WTC11 (cell line): Measurements from ENCODE around the gene RBMS1. TPM values are rescaled to one million over a fixed set of nuclear protein-coding genes. Genes with fewer than 3 reads are reported as not detected.

ENCODE experiments used
- ATAC-seq: fragments of 200-7000 bp; cut with Tn5 transposase; 2 replicates; pipeline ENCODE4 v1.10.0; 2021; ENCODE audit warnings: mild to moderate bottlenecking, moderate library complexity
- CTCF ChIA-PET: fragments of 300-600 bp; sonication (Branson Sonifier 250); formaldehyde crosslinking; loops from one replicate; lab custom pipeline; 2021; ENCODE audit warnings: antibody characterized with exemption; lab: Charles Lee
- POLR2A ChIA-PET: fragments of 350-600 bp; sonication (Branson Sonifier 250); formaldehyde crosslinking; loops from one replicate; lab custom pipeline; 2021; ENCODE audit warnings: antibody characterized with exemption; lab: Charles Lee
- DNase-seq: peaks from one replicate; pipeline ENCODE4 v3.0.0; 2021; ENCODE audit warnings: low spot score
- H3K27ac Mint-ChIP-seq: 2 replicates; pipeline ENCODE4 v1.8.0; 2021; ENCODE audit warnings: mixed read lengths
- H3K27me3 Mint-ChIP-seq: 2 replicates; pipeline ENCODE4 v1.8.0; 2021; ENCODE audit warnings: low read depth, mild to moderate bottlenecking, moderate library complexity, mixed read lengths
- H3K36me3 Mint-ChIP-seq: 2 replicates; pipeline ENCODE4 v1.8.0; 2021; ENCODE audit warnings: mixed read lengths
- H3K4me1 Mint-ChIP-seq: 2 replicates; pipeline ENCODE4 v1.8.0; 2022; ENCODE audit warnings: mixed read lengths
- H3K4me3 Mint-ChIP-seq: 2 replicates; pipeline ENCODE4 v1.8.0; 2021; ENCODE audit warnings: mild to moderate bottlenecking, moderate library complexity, mixed read lengths
- H3K9me3 Mint-ChIP-seq: 2 replicates; pipeline ENCODE4 v1.8.0; 2021; ENCODE audit warnings: mixed read lengths
- ATF1 ChIP-seq: sonication (generic); formaldehyde crosslinking; IDR thresholded peaks from 2 replicates; pipeline ENCODE4 v1.8.1; 2023; ENCODE audit warnings: mild to moderate bottlenecking, moderate library complexity, missing genetic modification reagents
- E2F4 ChIP-seq: sonication (generic); formaldehyde crosslinking; IDR thresholded peaks from 2 replicates; pipeline ENCODE4 v1.8.1; 2022; ENCODE audit warnings: low read depth, mild to moderate bottlenecking, moderate library complexity, missing genetic modification reagents, borderline replicate concordance
- FOXJ3 ChIP-seq: sonication (generic); formaldehyde crosslinking; IDR thresholded peaks from 2 replicates; pipeline ENCODE4 v1.9.0; 2021; ENCODE audit warnings: missing genetic modification reagents, mild to moderate bottlenecking, borderline replicate concordance
- FOXP1 ChIP-seq: sonication (generic); formaldehyde crosslinking; IDR thresholded peaks from 2 replicates; pipeline ENCODE4 v1.8.0; 2022; ENCODE audit warnings: missing genetic modification reagents, mild to moderate bottlenecking, moderate library complexity, borderline replicate concordance
- IRF2 ChIP-seq: sonication (generic); formaldehyde crosslinking; IDR thresholded peaks from 2 replicates; pipeline ENCODE4 v1.8.0; 2022; ENCODE audit warnings: low read depth, missing genetic modification reagents, borderline replicate concordance
- JUN ChIP-seq: sonication (generic); formaldehyde crosslinking; IDR thresholded peaks from 2 replicates; pipeline ENCODE4 v1.8.0; 2023; ENCODE audit warnings: mild to moderate bottlenecking, missing genetic modification reagents
- MLX ChIP-seq: sonication (generic); formaldehyde crosslinking; IDR thresholded peaks from 2 replicates; pipeline ENCODE4 v1.8.1; 2023; ENCODE audit warnings: mild to moderate bottlenecking, missing genetic modification reagents, moderate library complexity
- NFATC4 ChIP-seq: fragments of 250-450 bp; sonication (Bioruptor Pico); IDR thresholded peaks from 2 replicates; pipeline ENCODE4 v1.9.0; 2021; ENCODE audit warnings: mild to moderate bottlenecking
- NR1H2 ChIP-seq: sonication (generic); formaldehyde crosslinking; IDR thresholded peaks from 2 replicates; pipeline ENCODE4 v1.9.0; 2021; ENCODE audit warnings: mild to moderate bottlenecking, moderate library complexity, missing genetic modification reagents
- PRRX2 ChIP-seq: fragments of 250-450 bp; sonication (Bioruptor Pico); IDR thresholded peaks from 2 replicates; pipeline ENCODE4 v1.8.0; 2021; ENCODE audit warnings: mild to moderate bottlenecking
- RELA ChIP-seq: sonication (generic); formaldehyde crosslinking; IDR thresholded peaks from 2 replicates; pipeline ENCODE4 v1.8.1; 2022; ENCODE audit warnings: missing genetic modification reagents, mild to moderate bottlenecking, borderline replicate concordance
- RORB ChIP-seq: fragments of 250-450 bp; sonication (Bioruptor Pico); IDR thresholded peaks from 2 replicates; pipeline ENCODE4 v1.9.0; 2021; ENCODE audit warnings: mild to moderate bottlenecking
- SMAD3 ChIP-seq: sonication (generic); formaldehyde crosslinking; IDR thresholded peaks from 2 replicates; pipeline ENCODE4 v1.8.0; 2022; ENCODE audit warnings: missing genetic modification reagents, mild to moderate bottlenecking, borderline replicate concordance
- SOX15 ChIP-seq: fragments of 250-450 bp; sonication (Bioruptor Pico); IDR thresholded peaks from 2 replicates; pipeline ENCODE4 v1.9.0; 2021; ENCODE audit warnings: mild to moderate bottlenecking
- SP1 ChIP-seq: sonication (generic); formaldehyde crosslinking; conservative IDR thresholded peaks from 2 replicates; pipeline ENCODE4 v1.8.1; 2022; ENCODE audit warnings: missing genetic modification reagents
- TEAD4 ChIP-seq: sonication (generic); formaldehyde crosslinking; IDR thresholded peaks from 2 replicates; pipeline ENCODE4 v1.8.0; 2022; ENCODE audit warnings: mild to moderate bottlenecking, missing genetic modification reagents
- TP53 ChIP-seq: sonication (generic); formaldehyde crosslinking; IDR thresholded peaks from 2 replicates; pipeline ENCODE4 v1.8.1; 2023; ENCODE audit warnings: mild to moderate bottlenecking, missing genetic modification reagents
- USF2 ChIP-seq: sonication (generic); formaldehyde crosslinking; IDR thresholded peaks from 2 replicates; pipeline ENCODE4 v1.8.1; 2023; ENCODE audit warnings: mild to moderate bottlenecking, missing genetic modification reagents, moderate library complexity
- ZNF121 ChIP-seq: sonication (generic); formaldehyde crosslinking; IDR thresholded peaks from 2 replicates; pipeline ENCODE4 v1.8.0; 2023; ENCODE audit warnings: missing genetic modification reagents
- ZNF219 ChIP-seq: sonication (generic); formaldehyde crosslinking; IDR thresholded peaks from 2 replicates; pipeline ENCODE4 v1.8.0; 2023; ENCODE audit warnings: missing genetic modification reagents, mild to moderate bottlenecking, borderline replicate concordance
- ZNF281 ChIP-seq: sonication (generic); formaldehyde crosslinking; IDR thresholded peaks from 2 replicates; pipeline ENCODE4 v1.8.0; 2023; ENCODE audit warnings: mild to moderate bottlenecking, missing genetic modification reagents
- ZNF512 ChIP-seq: sonication (generic); formaldehyde crosslinking; IDR thresholded peaks from 2 replicates; pipeline ENCODE4 v1.8.1; 2022; ENCODE audit warnings: missing genetic modification reagents, borderline replicate concordance
- ZNF532 ChIP-seq: fragments of 250-450 bp; sonication (Bioruptor Pico); IDR thresholded peaks from 2 replicates; pipeline ENCODE4 v1.9.0; 2021; ENCODE audit warnings: mild to moderate bottlenecking, borderline replicate concordance
- ZSCAN18 ChIP-seq: fragments of 250-450 bp; sonication (Bioruptor Pico); IDR thresholded peaks from 2 replicates; pipeline ENCODE4 v2.1.2; 2022; ENCODE audit warnings: mild to moderate bottlenecking, moderate library complexity
- total RNA-seq: library from RNA; stranded (reverse); gene quantifications from 3 replicates; pipeline ENCODE4 v1.2.3, GENCODE V29; 2021

The RBMS1 gene
- total RNA-seq, 1 experiment from 2014 or later: 56.3 TPM

GRCh38 chr2:160478660-160479059 is 14.9 kb downstream of the RBMS1 start:
- no peak for DNase-seq
- Mint-ChIP-seq H3K36me3 (no peaks in the 10 kb centered on the region), H3K9me3 (no peaks in the 10 kb centered on the region), H3K27ac (peak overlapping the region; percentile 89), H3K4me3 (no peak overlapping the region), H3K27me3 (no peaks in the 10 kb centered on the region), H3K4me1 (peaks cover 62% of the 10 kb centered on the region)
- ChIA-PET CTCF (interaction anchor here (1.2 to 1.6 kb wide), 2 partner anchors 154 to 208 kb away, joined by 3 read pairs; no protein-coding TSS in a partner anchor), POLR2A (no interaction called here)
- ATAC-seq: no peak
- TF ChIP-seq ATF1 (CRISPR knock-in tag) (no peak), SP1 (no peak), ZNF532 (CRISPR knock-in tag) (no peak), ZNF121 (no peak), FOXP1 (CRISPR knock-in tag) (no peak), TEAD4 (CRISPR knock-in tag) (no peak), PRRX2 (CRISPR knock-in tag) (no peak), NFATC4 (CRISPR knock-in tag) (no peak)

GRCh38 chr2:160477032-160477431 is 16.6 kb downstream of the RBMS1 start:
- ATAC-seq (no peak), DNase-seq (no peak)
- TF ChIP-seq ZNF281 (no peak), PRRX2 (CRISPR knock-in tag) (no peak), SP1 (no peak), TP53 (CRISPR knock-in tag) (no peak), JUN (CRISPR knock-in tag) (no peak), USF2 (CRISPR knock-in tag) (no peak), ZSCAN18 (CRISPR knock-in tag) (no peak), FOXJ3 (CRISPR knock-in tag) (no peak), SMAD3 (CRISPR knock-in tag) (no peak), SOX15 (CRISPR knock-in tag) (no peak), MLX (CRISPR knock-in tag) (no peak), E2F4 (CRISPR knock-in tag) (no peak), RORB (no peak), NR1H2 (CRISPR knock-in tag) (no peak), IRF2 (CRISPR knock-in tag) (no peak), ZNF512 (CRISPR knock-in tag) (no peak), RELA (CRISPR knock-in tag) (no peak), ZNF219 (no peak)
- POLR2A ChIA-PET: no interaction called here
- H3K36me3 Mint-ChIP-seq: no peaks in the 10 kb centered on the region
- CTCF ChIA-PET: no interaction called here
- peaks cover 66% of the 10 kb centered on the region for H3K4me1 Mint-ChIP-seq
- no peaks in the 10 kb centered on the region for H3K27me3 Mint-ChIP-seq
- H3K9me3 Mint-ChIP-seq: no peaks in the 10 kb centered on the region
- H3K27ac Mint-ChIP-seq: no peak overlapping the region
- H3K4me3 Mint-ChIP-seq: no peak overlapping the region
